Neutrophil (primary cell): ENCODE data around the gene TIGD2.
"Not testable (repeated sequence)": the region's sequence is repeated elsewhere in the genome, so short reads cannot be mapped to it uniquely, and the experiment has no call there.

Source experiments
- H3K27ac ChIP-seq: fragments of 200-600 bp; sonication (generic); 2 replicates; pipeline ENCODE4 v1.5.1; 2016; ENCODE audit warnings: mild to moderate bottlenecking, moderate library complexity
- H3K27me3 ChIP-seq: fragments of 200-600 bp; sonication (generic); 2 replicates; pipeline ENCODE4 v1.6.0; 2016; ENCODE audit warnings: mild to moderate bottlenecking
- H3K36me3 ChIP-seq: fragments of 200-600 bp; sonication (generic); 2 replicates; pipeline ENCODE4 v1.5.1; 2017
- H3K4me1 ChIP-seq, 2 experiments: fragments of 200-600 bp in 1 of 2; sonication (generic) in 1 of 2; 1 replicate in 1 of 2; 2 replicates in 1 of 2; pipeline versions ENCODE4 v1.5.1 to v1.6.1; 2013 to 2016; ENCODE audit warnings: low read depth in 1 of 2, low read length in 1 of 2, mild to moderate bottlenecking in 1 of 2, moderate library complexity in 1 of 2; ENCODE audit not compliant: control insufficient read depth in 1 of 2, insufficient read depth in 1 of 2
- H3K4me3 ChIP-seq, 2 experiments: fragments of 200-600 bp in 1 of 2; sonication (generic) in 1 of 2; 1 replicate in 1 of 2; 2 replicates in 1 of 2; pipeline ENCODE4 v1.5.1; 2013 to 2016; ENCODE audit warnings: low read depth in 1 of 2, low read length in 1 of 2, mild to moderate bottlenecking in 1 of 2, moderate library complexity in 1 of 2
- H3K9me3 ChIP-seq: fragments of 200-600 bp; sonication (generic); 2 replicates; pipeline ENCODE4 v1.5.1; 2016
- TF ChIP-seq, protein P1 (sequence below): fragments of 200-600 bp; sonication (generic); IDR thresholded peaks from 2 replicates; pipeline ENCODE4 v1.5.1; 2016; ENCODE audit warnings: antibody characterized with exemption

The TIGD2 gene

DNA sequence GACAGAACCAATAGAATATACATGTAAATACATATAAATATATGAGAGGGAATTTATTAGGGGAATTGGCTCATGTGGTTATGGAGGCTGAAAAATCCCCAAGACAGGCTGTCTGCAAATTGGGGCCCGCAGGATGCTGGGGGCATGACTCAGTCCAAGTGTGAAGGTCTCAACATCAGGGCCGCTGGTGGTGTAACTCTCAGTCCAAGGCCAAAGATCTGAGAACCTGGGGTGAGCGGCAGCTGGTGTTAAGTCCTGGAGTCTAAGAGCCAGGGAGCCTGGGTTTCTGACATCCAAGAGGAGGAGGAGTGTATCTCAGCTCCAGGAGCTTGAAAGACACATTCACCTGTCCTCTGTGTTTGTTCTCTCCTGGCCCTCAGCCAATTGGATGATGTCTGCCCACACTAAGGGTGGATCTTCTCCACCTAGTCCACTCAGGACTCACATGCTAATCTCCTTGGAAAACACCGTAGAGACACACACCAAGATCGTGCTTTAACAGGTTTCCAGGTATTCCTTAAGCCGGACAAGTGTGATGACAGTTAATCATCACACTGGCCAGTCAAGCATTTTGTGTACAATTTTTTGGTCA, 28.9 kb downstream of the TIGD2 start:
- TF ChIP-seq, protein P1, sequence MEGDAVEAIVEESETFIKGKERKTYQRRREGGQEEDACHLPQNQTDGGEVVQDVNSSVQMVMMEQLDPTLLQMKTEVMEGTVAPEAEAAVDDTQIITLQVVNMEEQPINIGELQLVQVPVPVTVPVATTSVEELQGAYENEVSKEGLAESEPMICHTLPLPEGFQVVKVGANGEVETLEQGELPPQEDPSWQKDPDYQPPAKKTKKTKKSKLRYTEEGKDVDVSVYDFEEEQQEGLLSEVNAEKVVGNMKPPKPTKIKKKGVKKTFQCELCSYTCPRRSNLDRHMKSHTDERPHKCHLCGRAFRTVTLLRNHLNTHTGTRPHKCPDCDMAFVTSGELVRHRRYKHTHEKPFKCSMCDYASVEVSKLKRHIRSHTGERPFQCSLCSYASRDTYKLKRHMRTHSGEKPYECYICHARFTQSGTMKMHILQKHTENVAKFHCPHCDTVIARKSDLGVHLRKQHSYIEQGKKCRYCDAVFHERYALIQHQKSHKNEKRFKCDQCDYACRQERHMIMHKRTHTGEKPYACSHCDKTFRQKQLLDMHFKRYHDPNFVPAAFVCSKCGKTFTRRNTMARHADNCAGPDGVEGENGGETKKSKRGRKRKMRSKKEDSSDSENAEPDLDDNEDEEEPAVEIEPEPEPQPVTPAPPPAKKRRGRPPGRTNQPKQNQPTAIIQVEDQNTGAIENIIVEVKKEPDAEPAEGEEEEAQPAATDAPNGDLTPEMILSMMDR: no peak
- Histone ChIP-seq H3K9me3 (no peaks in the 10 kb centered on the region), H3K36me3 (no peaks in the 10 kb centered on the region), H3K4me3 (no peak overlapping the region), H3K27me3 (no peaks in the 10 kb centered on the region), H3K4me1 (no peaks in the 10 kb centered on the region), H3K27ac (no peak overlapping the region)

DNA sequence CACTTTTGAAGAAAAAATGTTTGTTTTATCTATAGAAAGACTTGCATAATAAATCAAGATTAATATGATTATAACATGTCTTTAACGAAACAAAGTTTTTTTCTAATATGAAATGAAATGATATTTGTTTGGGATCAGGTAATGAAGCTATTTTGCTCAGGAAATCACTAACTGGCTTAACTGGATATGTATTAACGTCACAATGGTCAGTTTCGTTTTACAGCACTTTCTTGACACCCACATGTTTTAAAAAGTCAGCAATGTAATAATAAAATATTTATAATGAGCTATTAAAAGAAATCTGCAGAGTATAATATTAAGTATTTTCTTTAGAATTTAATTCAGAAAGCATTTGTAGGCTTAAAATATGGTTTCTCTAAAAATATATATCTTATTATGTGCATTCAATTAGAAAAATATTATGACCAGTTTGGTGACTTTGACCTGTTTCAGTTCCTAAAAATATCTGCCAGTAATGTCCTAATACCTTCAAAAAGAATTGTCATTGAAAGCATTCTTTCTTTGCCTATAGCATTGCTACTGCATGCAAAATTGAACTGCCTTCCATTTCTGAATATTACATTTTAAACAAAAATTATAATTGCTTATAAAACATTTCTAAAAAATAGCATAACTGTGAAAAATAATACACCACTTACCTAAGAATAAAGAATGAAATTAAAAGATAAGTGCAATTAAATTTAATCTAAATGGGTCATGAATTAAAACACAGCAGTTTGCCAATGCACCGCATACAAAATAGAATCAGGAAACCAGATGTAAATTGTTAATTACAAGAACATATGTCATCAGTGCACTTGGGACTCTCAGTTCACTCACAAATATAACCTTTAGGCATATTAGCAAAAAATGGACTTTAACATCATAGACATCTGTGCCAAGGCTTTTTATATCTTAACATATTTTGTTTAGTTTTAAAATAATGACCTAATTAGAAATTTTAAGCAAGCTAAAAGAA, 31.6 kb downstream of the TIGD2 start:
- H3K4me1 ChIP-seq: no peaks in the 10 kb centered on the region
- no peaks in the 10 kb centered on the region for H3K27me3 ChIP-seq
- no peaks in the 10 kb centered on the region for H3K9me3 ChIP-seq
- no peak overlapping the region for H3K27ac ChIP-seq
- no peaks in the 10 kb centered on the region for H3K36me3 ChIP-seq
- no peak overlapping the region for H3K4me3 ChIP-seq
- TF ChIP-seq, protein P1: no peak

DNA sequence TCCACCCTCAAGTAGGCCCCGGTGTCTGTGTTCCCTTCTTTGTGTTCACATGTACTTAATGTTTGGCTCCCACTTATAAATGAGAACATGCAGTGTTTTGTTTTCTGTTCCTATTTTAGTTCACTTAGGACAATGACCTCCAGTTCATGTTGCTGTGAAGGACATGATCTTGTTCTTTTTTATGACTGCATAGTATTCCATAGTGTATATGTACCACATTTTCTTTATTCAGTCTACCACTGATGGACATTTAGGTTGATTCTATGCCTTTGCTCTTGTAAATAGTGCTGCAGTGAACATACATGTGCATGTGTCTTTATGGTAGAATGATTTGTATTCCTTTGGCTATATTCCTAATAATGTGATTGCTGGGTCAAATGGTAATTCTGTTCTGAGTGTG, 33.3 kb downstream of the TIGD2 start:
- not testable (repeated sequence) for H3K27me3 ChIP-seq, H3K4me3 ChIP-seq, H3K9me3 ChIP-seq, H3K4me1 ChIP-seq, H3K27ac ChIP-seq, H3K36me3 ChIP-seq

DNA sequence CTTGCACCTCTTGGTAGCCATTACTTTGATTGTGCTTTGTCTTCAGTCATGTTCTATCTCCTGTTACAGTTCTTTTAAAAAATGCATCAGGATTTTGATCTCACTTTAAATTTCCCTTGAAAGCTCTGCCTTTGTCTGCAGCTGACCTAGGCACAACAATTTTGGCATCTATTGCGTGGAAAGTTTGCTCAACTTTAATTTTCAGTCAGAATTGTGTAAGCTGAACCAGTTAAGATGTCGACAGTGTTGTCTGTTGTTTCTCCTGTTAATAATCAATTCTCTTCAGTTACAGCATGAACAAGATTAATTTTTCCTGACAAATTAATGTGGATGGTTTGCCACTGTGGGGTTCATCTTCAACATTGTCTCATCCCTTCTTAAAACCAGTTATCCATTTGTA, 34.9 kb downstream of the TIGD2 start:
- Histone ChIP-seq H3K27me3 (no peaks in the 10 kb centered on the region), H3K27ac (no peak overlapping the region), H3K4me3 (no peak overlapping the region), H3K4me1 (no peaks in the 10 kb centered on the region), H3K9me3 (no peaks in the 10 kb centered on the region), H3K36me3 (no peaks in the 10 kb centered on the region)
- TF ChIP-seq, protein P1: no peak

DNA sequence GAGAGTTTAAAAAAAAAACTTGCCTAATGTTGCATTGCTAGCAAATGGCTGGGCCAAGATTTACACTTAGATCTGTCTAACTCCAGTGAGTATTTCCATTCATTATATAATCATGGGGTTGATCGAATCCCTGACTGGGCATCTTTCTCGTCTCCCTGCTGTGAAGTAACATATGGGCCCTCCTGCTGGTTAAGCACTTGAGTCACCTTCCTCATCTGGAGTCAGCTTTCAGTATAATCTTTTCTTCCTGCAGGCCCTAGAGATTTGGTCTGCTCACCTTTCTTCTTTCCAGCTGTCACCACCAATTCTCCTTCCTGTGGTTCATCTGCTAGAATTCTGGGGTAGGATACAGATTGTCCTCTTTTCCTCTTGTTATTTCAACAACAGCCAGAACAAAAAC, 41.6 kb downstream of the TIGD2 start:
- Histone ChIP-seq H3K27ac (no peak overlapping the region), H3K27me3 (no peaks in the 10 kb centered on the region), H3K36me3 (no peaks in the 10 kb centered on the region), H3K4me1 (no peaks in the 10 kb centered on the region), H3K9me3 (no peaks in the 10 kb centered on the region), H3K4me3 (no peak overlapping the region)
- TF ChIP-seq, protein P1: no peak
